ENCODE data around the gene ZNF407.

DNA sequence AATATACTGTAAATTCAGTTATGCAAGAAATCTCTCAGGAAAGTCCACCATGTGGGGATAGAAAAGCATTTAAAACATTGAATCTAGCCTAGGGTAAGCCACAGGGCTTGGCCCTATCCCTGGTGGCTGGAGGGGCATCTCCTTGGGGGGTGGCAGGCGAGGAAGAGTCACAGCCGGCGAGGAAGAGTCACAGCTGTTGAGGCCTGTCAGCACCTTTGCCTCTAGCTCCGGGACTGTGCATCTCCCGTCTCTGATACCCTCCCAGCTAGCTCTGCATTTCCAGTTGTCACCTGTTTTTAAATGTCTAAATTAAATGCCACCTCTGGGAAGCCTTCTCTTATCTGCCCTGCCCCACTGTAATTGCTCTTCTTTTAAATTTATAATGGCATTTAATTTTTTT is 276.7 kb downstream of the ZNF407 start:
- TF ChIP-seq, protein P1, sequence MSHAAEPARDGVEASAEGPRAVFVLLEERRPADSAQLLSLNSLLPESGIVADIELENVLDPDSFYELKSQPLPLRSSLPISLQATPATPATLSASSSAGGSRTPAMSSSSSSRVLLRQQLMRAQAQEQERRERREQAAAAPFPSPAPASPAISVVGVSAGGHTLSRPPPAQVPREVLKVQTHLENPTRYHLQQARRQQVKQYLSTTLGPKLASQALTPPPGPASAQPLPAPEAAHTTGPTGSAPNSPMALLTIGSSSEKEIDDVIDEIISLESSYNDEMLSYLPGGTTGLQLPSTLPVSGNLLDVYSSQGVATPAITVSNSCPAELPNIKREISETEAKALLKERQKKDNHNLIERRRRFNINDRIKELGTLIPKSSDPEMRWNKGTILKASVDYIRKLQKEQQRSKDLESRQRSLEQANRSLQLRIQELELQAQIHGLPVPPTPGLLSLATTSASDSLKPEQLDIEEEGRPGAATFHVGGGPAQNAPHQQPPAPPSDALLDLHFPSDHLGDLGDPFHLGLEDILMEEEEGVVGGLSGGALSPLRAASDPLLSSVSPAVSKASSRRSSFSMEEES (CRISPR knock-in tag; IDR thresholded peaks at IDR 0.05): no peak
- TF ChIP-seq, protein P2, sequence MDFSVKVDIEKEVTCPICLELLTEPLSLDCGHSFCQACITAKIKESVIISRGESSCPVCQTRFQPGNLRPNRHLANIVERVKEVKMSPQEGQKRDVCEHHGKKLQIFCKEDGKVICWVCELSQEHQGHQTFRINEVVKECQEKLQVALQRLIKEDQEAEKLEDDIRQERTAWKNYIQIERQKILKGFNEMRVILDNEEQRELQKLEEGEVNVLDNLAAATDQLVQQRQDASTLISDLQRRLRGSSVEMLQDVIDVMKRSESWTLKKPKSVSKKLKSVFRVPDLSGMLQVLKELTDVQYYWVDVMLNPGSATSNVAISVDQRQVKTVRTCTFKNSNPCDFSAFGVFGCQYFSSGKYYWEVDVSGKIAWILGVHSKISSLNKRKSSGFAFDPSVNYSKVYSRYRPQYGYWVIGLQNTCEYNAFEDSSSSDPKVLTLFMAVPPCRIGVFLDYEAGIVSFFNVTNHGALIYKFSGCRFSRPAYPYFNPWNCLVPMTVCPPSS (IDR thresholded peaks at IDR 0.05): no peak
- TF ChIP-seq EED (CRISPR knock-in tag; IDR thresholded peaks at IDR 0.05) (no peak), PATZ1 (CRISPR knock-in tag; IDR thresholded peaks at IDR 0.05) (no peak), TP53 (CRISPR knock-in tag; conservative IDR thresholded peaks at IDR 0.05) (no peak), FOSL1 (CRISPR knock-in tag; IDR thresholded peaks at IDR 0.05; ENCODE audit: borderline replicate concordance) (no peak), ZKSCAN5 (CRISPR knock-in tag; IDR thresholded peaks at IDR 0.05) (no peak), ISL2 (CRISPR knock-in tag; IDR thresholded peaks at IDR 0.05) (no peak), RNF219 (CRISPR knock-in tag; IDR thresholded peaks at IDR 0.05) (no peak), KAT2B (IDR thresholded peaks at IDR 0.05; ENCODE audit: borderline replicate concordance, low read depth, low read length) (no peak)
- TF ChIP-seq, protein P3, sequence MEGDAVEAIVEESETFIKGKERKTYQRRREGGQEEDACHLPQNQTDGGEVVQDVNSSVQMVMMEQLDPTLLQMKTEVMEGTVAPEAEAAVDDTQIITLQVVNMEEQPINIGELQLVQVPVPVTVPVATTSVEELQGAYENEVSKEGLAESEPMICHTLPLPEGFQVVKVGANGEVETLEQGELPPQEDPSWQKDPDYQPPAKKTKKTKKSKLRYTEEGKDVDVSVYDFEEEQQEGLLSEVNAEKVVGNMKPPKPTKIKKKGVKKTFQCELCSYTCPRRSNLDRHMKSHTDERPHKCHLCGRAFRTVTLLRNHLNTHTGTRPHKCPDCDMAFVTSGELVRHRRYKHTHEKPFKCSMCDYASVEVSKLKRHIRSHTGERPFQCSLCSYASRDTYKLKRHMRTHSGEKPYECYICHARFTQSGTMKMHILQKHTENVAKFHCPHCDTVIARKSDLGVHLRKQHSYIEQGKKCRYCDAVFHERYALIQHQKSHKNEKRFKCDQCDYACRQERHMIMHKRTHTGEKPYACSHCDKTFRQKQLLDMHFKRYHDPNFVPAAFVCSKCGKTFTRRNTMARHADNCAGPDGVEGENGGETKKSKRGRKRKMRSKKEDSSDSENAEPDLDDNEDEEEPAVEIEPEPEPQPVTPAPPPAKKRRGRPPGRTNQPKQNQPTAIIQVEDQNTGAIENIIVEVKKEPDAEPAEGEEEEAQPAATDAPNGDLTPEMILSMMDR (CRISPR knock-in tag; IDR thresholded peaks at IDR 0.05): no peak
